Neutrophil (primary cell): Measurements from ENCODE around the gene PDE6G.

Experiments used
- H3K27ac ChIP-seq: fragments of 200-600 bp; sonication (generic); 2 replicates; pipeline ENCODE4 v1.5.1; 2016; ENCODE audit warnings: mild to moderate bottlenecking, moderate library complexity
- H3K27me3 ChIP-seq: fragments of 200-600 bp; sonication (generic); 2 replicates; pipeline ENCODE4 v1.6.0; 2016; ENCODE audit warnings: mild to moderate bottlenecking
- H3K36me3 ChIP-seq: fragments of 200-600 bp; sonication (generic); 2 replicates; pipeline ENCODE4 v1.5.1; 2017
- H3K4me1 ChIP-seq, 2 experiments: fragments of 200-600 bp in 1 of 2; sonication (generic) in 1 of 2; 1 replicate in 1 of 2; 2 replicates in 1 of 2; pipeline versions ENCODE4 v1.5.1 to v1.6.1; 2013 to 2016; ENCODE audit warnings: low read depth in 1 of 2, low read length in 1 of 2, mild to moderate bottlenecking in 1 of 2, moderate library complexity in 1 of 2; ENCODE audit not compliant: control insufficient read depth in 1 of 2, insufficient read depth in 1 of 2
- H3K4me3 ChIP-seq, 2 experiments: fragments of 200-600 bp in 1 of 2; sonication (generic) in 1 of 2; 1 replicate in 1 of 2; 2 replicates in 1 of 2; pipeline ENCODE4 v1.5.1; 2013 to 2016; ENCODE audit warnings: low read depth in 1 of 2, low read length in 1 of 2, mild to moderate bottlenecking in 1 of 2, moderate library complexity in 1 of 2
- H3K9me3 ChIP-seq: fragments of 200-600 bp; sonication (generic); 2 replicates; pipeline ENCODE4 v1.5.1; 2016
- TF ChIP-seq, protein P1 (sequence below): fragments of 200-600 bp; sonication (generic); IDR thresholded peaks from 2 replicates; pipeline ENCODE4 v1.5.1; 2016; ENCODE audit warnings: antibody characterized with exemption

PDE6G gene

GRCh38 chr17:81690549-81690948, 34.2 kb upstream of the PDE6G start:
- H3K4me3 ChIP-seq = no peak overlapping the region
- peaks cover under 1% of the 10 kb centered on the region in 2 experiments for H3K4me1 ChIP-seq
- H3K27me3 ChIP-seq = no peaks in the 10 kb centered on the region
- no peaks in the 10 kb centered on the region for H3K9me3 ChIP-seq
- no peak overlapping the region for H3K27ac ChIP-seq
- TF ChIP-seq, protein P1, sequence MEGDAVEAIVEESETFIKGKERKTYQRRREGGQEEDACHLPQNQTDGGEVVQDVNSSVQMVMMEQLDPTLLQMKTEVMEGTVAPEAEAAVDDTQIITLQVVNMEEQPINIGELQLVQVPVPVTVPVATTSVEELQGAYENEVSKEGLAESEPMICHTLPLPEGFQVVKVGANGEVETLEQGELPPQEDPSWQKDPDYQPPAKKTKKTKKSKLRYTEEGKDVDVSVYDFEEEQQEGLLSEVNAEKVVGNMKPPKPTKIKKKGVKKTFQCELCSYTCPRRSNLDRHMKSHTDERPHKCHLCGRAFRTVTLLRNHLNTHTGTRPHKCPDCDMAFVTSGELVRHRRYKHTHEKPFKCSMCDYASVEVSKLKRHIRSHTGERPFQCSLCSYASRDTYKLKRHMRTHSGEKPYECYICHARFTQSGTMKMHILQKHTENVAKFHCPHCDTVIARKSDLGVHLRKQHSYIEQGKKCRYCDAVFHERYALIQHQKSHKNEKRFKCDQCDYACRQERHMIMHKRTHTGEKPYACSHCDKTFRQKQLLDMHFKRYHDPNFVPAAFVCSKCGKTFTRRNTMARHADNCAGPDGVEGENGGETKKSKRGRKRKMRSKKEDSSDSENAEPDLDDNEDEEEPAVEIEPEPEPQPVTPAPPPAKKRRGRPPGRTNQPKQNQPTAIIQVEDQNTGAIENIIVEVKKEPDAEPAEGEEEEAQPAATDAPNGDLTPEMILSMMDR = no peak
- peaks cover 100% of the 10 kb centered on the region for H3K36me3 ChIP-seq

GRCh38 chr17:81690066-81690465, 33.7 kb upstream of the PDE6G start:
- TF ChIP-seq, protein P1 = no peak
- Histone ChIP-seq H3K27me3 (no peaks in the 10 kb centered on the region), H3K4me3 (no peak overlapping the region), H3K4me1 (peaks cover 5% of the 10 kb centered on the region in 2 experiments), H3K9me3 (no peaks in the 10 kb centered on the region), H3K27ac (no peak overlapping the region), H3K36me3 (peaks cover 100% of the 10 kb centered on the region)

- peaks cover 86% of the 10 kb centered on the region for H3K36me3 ChIP-seq
- no peak overlapping the region for H3K4me3 ChIP-seq
- H3K4me1 ChIP-seq = peaks cover 13 to 14% of the 10 kb centered on the region in 2 experiments
- no peaks in the 10 kb centered on the region for H3K9me3 ChIP-seq
- no peak overlapping the region for H3K27ac ChIP-seq
- TF ChIP-seq, protein P1 = no peak
- H3K27me3 ChIP-seq = no peaks in the 10 kb centered on the region
These were observed 32.3 kb upstream of the PDE6G start for GRCh38 chr17:81688616-81689015.

GRCh38 chr17:81687770-81688541, 31.6 kb upstream of the PDE6G start:
- no peak overlapping the region for H3K4me3 ChIP-seq
- no peaks in the 10 kb centered on the region for H3K27me3 ChIP-seq
- H3K27ac ChIP-seq = no peak overlapping the region
- TF ChIP-seq, protein P1 = no peak
- H3K4me1 ChIP-seq = peaks cover 16 to 18% of the 10 kb centered on the region in 2 experiments
- H3K9me3 ChIP-seq = no peaks in the 10 kb centered on the region
- H3K36me3 ChIP-seq = peaks cover 79% of the 10 kb centered on the region

DNA sequence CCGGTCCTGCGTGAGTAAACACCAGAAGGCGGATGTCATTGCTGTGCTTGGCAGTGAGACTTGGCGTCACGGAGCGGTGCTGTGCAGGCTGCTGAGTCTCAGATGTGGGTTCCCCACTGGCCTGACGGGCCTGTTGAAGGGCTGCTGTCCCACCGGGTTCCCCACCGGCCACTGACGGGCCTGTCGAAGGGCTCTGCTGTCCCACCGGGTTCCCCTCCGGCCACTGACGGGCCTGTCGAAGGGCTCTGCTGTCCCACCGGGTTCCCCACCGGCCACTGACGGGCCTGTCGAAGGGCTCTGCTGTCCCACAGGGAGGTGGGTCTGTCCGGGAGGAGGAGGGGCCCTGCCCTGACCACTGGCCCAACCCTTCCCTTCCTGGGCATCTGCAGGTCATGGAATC, 30.3 kb upstream of the PDE6G start:
- Histone ChIP-seq H3K4me3 (no peak overlapping the region), H3K27me3 (no peaks in the 10 kb centered on the region), H3K36me3 (peaks cover 66% of the 10 kb centered on the region), H3K27ac (no peak overlapping the region), H3K9me3 (no peaks in the 10 kb centered on the region), H3K4me1 (peaks cover 23 to 25% of the 10 kb centered on the region in 2 experiments)
- TF ChIP-seq, protein P1 = no peak
